Ishikawa (cell line): ENCODE measurements around the gene PTF1A.

Experiments used
- RAD21 ChIP-seq: IDR thresholded peaks from 2 replicates; pipeline ENCODE4 v1.6.1; 2012; ENCODE audit warnings: low read depth
- USF1 ChIP-seq: IDR thresholded peaks from 2 replicates; pipeline ENCODE4 v1.6.1; 2012
- YY1 ChIP-seq: IDR thresholded peaks from 2 replicates; pipeline ENCODE4 v1.6.1; 2012; ENCODE audit warnings: low read depth
- TF ChIP-seq, protein P1 (sequence below): IDR thresholded peaks from 2 replicates; pipeline ENCODE4 v1.6.1; 2012; ENCODE audit warnings: low read depth, mild to moderate bottlenecking
- TF ChIP-seq, protein P2 (sequence below): IDR thresholded peaks from 2 replicates; pipeline ENCODE4 v1.6.1; 2012

GRCh38 chr10:23191764-23192711 lies at the start of gene PTF1A:
- TF ChIP-seq RAD21: no peak
- TF ChIP-seq, protein P1, sequence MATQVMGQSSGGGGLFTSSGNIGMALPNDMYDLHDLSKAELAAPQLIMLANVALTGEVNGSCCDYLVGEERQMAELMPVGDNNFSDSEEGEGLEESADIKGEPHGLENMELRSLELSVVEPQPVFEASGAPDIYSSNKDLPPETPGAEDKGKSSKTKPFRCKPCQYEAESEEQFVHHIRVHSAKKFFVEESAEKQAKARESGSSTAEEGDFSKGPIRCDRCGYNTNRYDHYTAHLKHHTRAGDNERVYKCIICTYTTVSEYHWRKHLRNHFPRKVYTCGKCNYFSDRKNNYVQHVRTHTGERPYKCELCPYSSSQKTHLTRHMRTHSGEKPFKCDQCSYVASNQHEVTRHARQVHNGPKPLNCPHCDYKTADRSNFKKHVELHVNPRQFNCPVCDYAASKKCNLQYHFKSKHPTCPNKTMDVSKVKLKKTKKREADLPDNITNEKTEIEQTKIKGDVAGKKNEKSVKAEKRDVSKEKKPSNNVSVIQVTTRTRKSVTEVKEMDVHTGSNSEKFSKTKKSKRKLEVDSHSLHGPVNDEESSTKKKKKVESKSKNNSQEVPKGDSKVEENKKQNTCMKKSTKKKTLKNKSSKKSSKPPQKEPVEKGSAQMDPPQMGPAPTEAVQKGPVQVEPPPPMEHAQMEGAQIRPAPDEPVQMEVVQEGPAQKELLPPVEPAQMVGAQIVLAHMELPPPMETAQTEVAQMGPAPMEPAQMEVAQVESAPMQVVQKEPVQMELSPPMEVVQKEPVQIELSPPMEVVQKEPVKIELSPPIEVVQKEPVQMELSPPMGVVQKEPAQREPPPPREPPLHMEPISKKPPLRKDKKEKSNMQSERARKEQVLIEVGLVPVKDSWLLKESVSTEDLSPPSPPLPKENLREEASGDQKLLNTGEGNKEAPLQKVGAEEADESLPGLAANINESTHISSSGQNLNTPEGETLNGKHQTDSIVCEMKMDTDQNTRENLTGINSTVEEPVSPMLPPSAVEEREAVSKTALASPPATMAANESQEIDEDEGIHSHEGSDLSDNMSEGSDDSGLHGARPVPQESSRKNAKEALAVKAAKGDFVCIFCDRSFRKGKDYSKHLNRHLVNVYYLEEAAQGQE: no peak
- no peak for TF ChIP-seq YY1
- TF ChIP-seq, protein P2, sequence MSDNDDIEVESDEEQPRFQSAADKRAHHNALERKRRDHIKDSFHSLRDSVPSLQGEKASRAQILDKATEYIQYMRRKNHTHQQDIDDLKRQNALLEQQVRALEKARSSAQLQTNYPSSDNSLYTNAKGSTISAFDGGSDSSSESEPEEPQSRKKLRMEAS: no peak
- no peak for TF ChIP-seq USF1
